DOHH2 (cell line): ENCODE data around the gene PLCL1.

Experiments used
- H3F3A ChIP-seq: fragments of 200-600 bp; sonication (generic), shearing (Covaris generic); 2 replicates; pipeline ENCODE4 v1.6.0; 2016; ENCODE audit warnings: antibody characterized with exemption, mild to moderate bottlenecking; ENCODE audit not compliant: control insufficient read depth, insufficient read depth
- H3K27ac ChIP-seq: fragments of 200-600 bp; sonication (generic); 2 replicates; pipeline ENCODE4 v1.5.1; 2014; ENCODE audit warnings: low read depth, mild to moderate bottlenecking, low read length, moderate library complexity
- H3K27me3 ChIP-seq: fragments of 200-600 bp; sonication (generic); 2 replicates; pipeline ENCODE4 v1.6.1; 2014; ENCODE audit warnings: mild to moderate bottlenecking, low read length, mixed read lengths; ENCODE audit not compliant: control insufficient read depth
- H3K36me3 ChIP-seq: fragments of 200-600 bp; sonication (generic); 2 replicates; pipeline ENCODE4 v1.6.1; 2014; ENCODE audit warnings: mild to moderate bottlenecking, low read length, moderate library complexity, mixed read lengths; ENCODE audit not compliant: control insufficient read depth
- H3K4me1 ChIP-seq: fragments of 200-600 bp; sonication (generic); 2 replicates; pipeline ENCODE4 v1.6.1; 2014; ENCODE audit warnings: mild to moderate bottlenecking, low read length, mixed read lengths; ENCODE audit not compliant: control insufficient read depth
- H3K4me2 ChIP-seq: fragments of 200-600 bp; sonication (generic); 2 replicates; pipeline ENCODE4 v1.6.0; 2014; ENCODE audit warnings: mild to moderate bottlenecking, low read length, moderate library complexity
- H3K4me3 ChIP-seq: fragments of 200-600 bp; sonication (generic); 2 replicates; pipeline ENCODE4 v1.5.1; 2014; ENCODE audit warnings: mild to moderate bottlenecking, low read length, mixed read lengths
- H3K79me2 ChIP-seq: fragments of 200-600 bp; sonication (generic); 2 replicates; pipeline ENCODE4 v1.6.1; 2014; ENCODE audit warnings: mild to moderate bottlenecking, low read length, mixed read lengths; ENCODE audit not compliant: control insufficient read depth
- H3K9me2 ChIP-seq: fragments of 200-600 bp; sonication (generic); replicated peaks from 2 replicates; pipeline ENCODE4 v1.6.1; 2014; ENCODE audit warnings: mild to moderate bottlenecking, low read length, mixed read lengths; ENCODE audit not compliant: control insufficient read depth
- H3K9me3 ChIP-seq: fragments of 200-600 bp; sonication (generic); 2 replicates; pipeline ENCODE4 v1.6.1; 2014; ENCODE audit warnings: antibody characterized with exemption, low read length, mixed read lengths; ENCODE audit not compliant: control insufficient read depth, insufficient read depth
- H4K20me1 ChIP-seq: fragments of 200-600 bp; sonication (generic); 2 replicates; pipeline ENCODE4 v1.6.0; 2014; ENCODE audit warnings: low read depth, mild to moderate bottlenecking, antibody characterized with exemption, low read length, moderate library complexity; ENCODE audit not compliant: control insufficient read depth, insufficient read depth
- EZH2phosphoT487 ChIP-seq: fragments of 200-600 bp; sonication (generic); IDR thresholded peaks from 2 replicates; pipeline ENCODE4 v1.6.1; 2017; ENCODE audit warnings: borderline replicate concordance, mild to moderate bottlenecking, antibody characterized with exemption, low read length, moderate library complexity, mixed read lengths
- TF ChIP-seq, protein P1 (sequence below): fragments of 200-600 bp; sonication (generic); IDR thresholded peaks from one replicate; pipeline ENCODE4 v1.5.1; 2014; ENCODE audit warnings: antibody characterized with exemption, mild to moderate bottlenecking, low read depth, low read length; ENCODE audit not compliant: poor library complexity, severe bottlenecking

The PLCL1 gene

DNA sequence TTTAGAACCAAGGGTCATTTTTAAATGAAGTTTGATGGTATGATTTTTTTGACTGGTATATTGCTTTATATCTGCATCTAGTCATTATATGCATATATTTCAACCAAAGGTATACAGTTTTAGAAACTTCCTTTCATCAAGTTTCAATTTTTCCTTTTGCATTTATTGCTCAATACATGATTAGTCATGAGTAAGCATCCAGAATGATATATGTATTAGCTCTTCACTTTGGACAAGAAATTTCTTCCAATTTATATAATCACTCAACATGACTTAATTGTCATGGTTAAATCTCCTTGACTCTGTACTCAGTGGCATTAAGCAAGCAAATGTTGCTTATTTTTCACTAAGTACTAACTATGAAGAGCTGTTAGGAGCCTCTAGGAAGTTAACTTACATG, 123.6 kb downstream of the PLCL1 start:
- H3K27ac ChIP-seq = no peak overlapping the region
- no peak overlapping the region for H3K4me2 ChIP-seq
- no peaks in the 10 kb centered on the region for H3K36me3 ChIP-seq
- no peaks in the 10 kb centered on the region for H3K9me2 ChIP-seq
- no peaks in the 10 kb centered on the region for H4K20me1 ChIP-seq
- no peaks in the 10 kb centered on the region; the same call in 1 of the 2 replicates for H3K9me3 ChIP-seq
- H3K79me2 ChIP-seq = no peaks in the 10 kb centered on the region
- no peaks in the 10 kb centered on the region for H3F3A ChIP-seq
- no peaks in the 10 kb centered on the region for H3K4me1 ChIP-seq
- TF ChIP-seq, protein P1, sequence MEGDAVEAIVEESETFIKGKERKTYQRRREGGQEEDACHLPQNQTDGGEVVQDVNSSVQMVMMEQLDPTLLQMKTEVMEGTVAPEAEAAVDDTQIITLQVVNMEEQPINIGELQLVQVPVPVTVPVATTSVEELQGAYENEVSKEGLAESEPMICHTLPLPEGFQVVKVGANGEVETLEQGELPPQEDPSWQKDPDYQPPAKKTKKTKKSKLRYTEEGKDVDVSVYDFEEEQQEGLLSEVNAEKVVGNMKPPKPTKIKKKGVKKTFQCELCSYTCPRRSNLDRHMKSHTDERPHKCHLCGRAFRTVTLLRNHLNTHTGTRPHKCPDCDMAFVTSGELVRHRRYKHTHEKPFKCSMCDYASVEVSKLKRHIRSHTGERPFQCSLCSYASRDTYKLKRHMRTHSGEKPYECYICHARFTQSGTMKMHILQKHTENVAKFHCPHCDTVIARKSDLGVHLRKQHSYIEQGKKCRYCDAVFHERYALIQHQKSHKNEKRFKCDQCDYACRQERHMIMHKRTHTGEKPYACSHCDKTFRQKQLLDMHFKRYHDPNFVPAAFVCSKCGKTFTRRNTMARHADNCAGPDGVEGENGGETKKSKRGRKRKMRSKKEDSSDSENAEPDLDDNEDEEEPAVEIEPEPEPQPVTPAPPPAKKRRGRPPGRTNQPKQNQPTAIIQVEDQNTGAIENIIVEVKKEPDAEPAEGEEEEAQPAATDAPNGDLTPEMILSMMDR = no peak
- TF ChIP-seq EZH2phosphoT487 = no peak
- no peaks in the 10 kb centered on the region for H3K27me3 ChIP-seq
- no peak overlapping the region for H3K4me3 ChIP-seq

DNA sequence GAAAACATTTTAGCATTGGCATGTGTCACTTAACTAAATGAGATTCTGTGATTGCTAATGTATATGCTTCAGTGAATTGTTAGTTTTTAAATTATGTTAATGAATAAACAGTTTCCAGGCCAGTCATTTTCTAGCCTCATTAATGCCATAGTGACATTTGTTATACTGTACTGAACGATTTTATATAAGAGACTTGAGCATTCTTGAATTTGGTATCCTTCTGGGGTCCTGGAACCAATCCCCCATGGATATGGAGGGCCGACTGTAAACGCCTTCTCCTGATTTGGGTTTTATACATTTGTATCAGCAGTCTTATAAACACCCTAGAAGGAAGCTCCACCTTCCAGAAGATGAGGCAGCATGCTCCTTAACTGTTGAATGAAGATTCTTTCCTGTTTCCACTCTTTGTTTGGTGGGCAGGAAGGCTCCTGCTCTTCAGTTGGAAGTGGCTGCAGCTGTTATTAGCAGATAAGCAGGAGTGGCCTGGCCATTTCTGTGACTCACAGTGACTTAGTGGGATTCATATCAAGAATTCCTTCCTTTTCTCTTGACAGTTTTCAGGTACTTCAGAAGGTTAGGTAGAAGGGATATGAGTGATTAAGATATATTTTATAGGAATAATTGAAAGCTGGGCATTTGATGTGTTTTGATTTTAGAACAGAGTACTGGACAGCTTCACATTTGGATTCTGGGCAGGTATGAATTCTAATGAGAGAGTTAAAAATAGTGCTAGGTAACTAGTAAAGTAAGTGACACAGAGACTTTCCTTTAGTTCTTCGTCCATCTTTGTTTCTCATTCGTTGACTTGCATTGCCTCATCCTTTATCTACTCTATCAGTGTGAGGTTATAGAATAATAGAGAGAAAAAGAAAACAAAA, 124.9 kb downstream of the PLCL1 start:
- Histone ChIP-seq H3K9me3 (no peaks in the 10 kb centered on the region; the same call in 1 of the 2 replicates), H3K4me1 (no peaks in the 10 kb centered on the region), H3K79me2 (no peaks in the 10 kb centered on the region), H4K20me1 (no peaks in the 10 kb centered on the region), H3K27ac (no peak overlapping the region), H3F3A (no peaks in the 10 kb centered on the region), H3K9me2 (no peaks in the 10 kb centered on the region), H3K4me3 (no peak overlapping the region), H3K36me3 (no peaks in the 10 kb centered on the region), H3K4me2 (no peak overlapping the region), H3K27me3 (no peaks in the 10 kb centered on the region)
- no peak for TF ChIP-seq EZH2phosphoT487
- TF ChIP-seq, protein P1 = no peak

DNA sequence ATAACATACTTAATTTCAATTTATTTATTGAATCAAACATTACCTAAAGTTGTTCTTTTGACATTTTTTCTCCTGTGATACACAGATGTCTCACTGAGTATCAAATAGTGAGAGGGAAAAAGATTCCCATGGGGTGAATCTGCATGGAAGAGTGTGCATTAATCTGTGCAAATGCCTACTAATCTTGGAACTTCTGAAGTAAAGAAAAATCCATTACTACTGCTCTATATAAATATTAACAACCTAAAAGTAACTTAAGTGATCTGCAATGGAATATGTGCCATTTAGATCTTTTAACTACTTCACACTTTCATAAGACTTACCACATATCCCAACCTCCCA, 125.5 kb downstream of the PLCL1 start:
- Histone ChIP-seq H3K79me2 (no peaks in the 10 kb centered on the region), H3K27me3 (no peaks in the 10 kb centered on the region), H3K9me2 (no peaks in the 10 kb centered on the region), H4K20me1 (no peaks in the 10 kb centered on the region), H3F3A (no peaks in the 10 kb centered on the region), H3K27ac (no peak overlapping the region), H3K36me3 (no peaks in the 10 kb centered on the region), H3K4me2 (no peak overlapping the region), H3K4me3 (no peak overlapping the region), H3K9me3 (no peaks in the 10 kb centered on the region; the same call in 1 of the 2 replicates), H3K4me1 (no peaks in the 10 kb centered on the region)
- TF ChIP-seq, protein P1 = no peak
- no peak for TF ChIP-seq EZH2phosphoT487
